A375 (cell line): ENCODE results near the gene EIF4E3. TPM values are rescaled to one million over a fixed set of nuclear protein-coding genes. Genes with fewer than 3 reads are reported as not detected.

Experiments
- total RNA-seq: library from RNA; depleted of rRNA; stranded (reverse); fragments of >200 nt; shearing (Covaris generic); gene quantifications from 2 replicates; pipeline ENCODE4 v1.2.3, GENCODE V29; 2014; rRNA removed

EIF4E3 gene
- 0.15 and 1.6 TPM in 2 replicates for total RNA-seq

GRCh38 chr3:71725271-71725991 is at the start of gene EIF4E3:
EIF4E3 (minus strand) TSS chr3:71725402; CDS start chr3:71725367, 35 bp downstream.

GRCh38 chr3:71753701-71754609 is 28.8 kb upstream of the EIF4E3 start, which contains the start of gene GPR27:
GPR27 (plus strand) TSS chr3:71753855; CDS start chr3:71754050, 195 bp downstream.

Other genes starting within 250 kb of the EIF4E3 start
- 13.2 and 13.6 TPM in 2 replicates for gene FOXP1, start 141.7 kb downstream of the EIF4E3 start, total RNA-seq
- not detected in 2 replicates for gene GPR27, start 28.5 kb upstream of the EIF4E3 start, total RNA-seq
- 0.13 and 0.23 TPM in 2 replicates for gene PROK2, start 59.7 kb upstream of the EIF4E3 start, total RNA-seq